ENCODE data around the gene CARD11. TPM values are rescaled to one million over a fixed set of nuclear protein-coding genes. Genes with fewer than 3 reads are reported as not detected.
"Not testable (repeated sequence)": the region's sequence is repeated elsewhere in the genome, so short reads cannot be mapped to it uniquely, and the experiment has no call there.

The CARD11 gene
- total RNA-seq, 4 donors from 2014 or later, result 0.26 to 2.0 (median 0.70) TPM

- Histone ChIP-seq H3K4me3 (no peak overlapping the region), H3K4me1 (peaks cover 0 to 5% (median 0%) of the 10 kb centered on the region in 4 donors), H3K36me3 (no peaks in the 10 kb centered on the region), H3K27ac (replicated peaks in 1 of 4) (no peak overlapping the region), H3K27me3 (peaks cover 0 to 26% (median 0%) of the 10 kb centered on the region in 4 donors), H3K9me3 (peaks cover 0 to 22% (median 11%) of the 10 kb centered on the region in 4 donors)
- no peak for DNase-seq (ENCODE audit: extremely low spot score)
- WGBS, result 50% methylated on average over 20 of the region's 20 CpGs
- no peak for TF ChIP-seq POLR2AphosphoS5 (IDR thresholded peaks at IDR 0.05)
- TF ChIP-seq CTCF (IDR thresholded peaks at IDR 0.05), result no peak
- no peak for TF ChIP-seq POLR2A (IDR thresholded peaks at IDR 0.05; ENCODE audit: low read depth)
- no peak for TF ChIP-seq EP300 (IDR thresholded peaks at IDR 0.05)
- intact Hi-C loops (cut with DNase I), result no loop called here
Observed at GRCh38 chr7:3027005-3027845, 16.4 kb downstream of the CARD11 start.

- peaks cover 0 to 18% (median 0%) of the 10 kb centered on the region in 4 donors for H3K27me3 ChIP-seq
- H3K4me3 ChIP-seq, result no peak overlapping the region
- peaks cover 0 to 30% (median 21%) of the 10 kb centered on the region in 4 donors for H3K9me3 ChIP-seq
- H3K27ac ChIP-seq (replicated peaks in 1 of 4), result no peak overlapping the region
- WGBS, result 88% methylated on average over 3 of the region's 3 CpGs
- H3K4me1 ChIP-seq, result peaks cover 0 to 5% (median 0%) of the 10 kb centered on the region in 4 donors
- TF ChIP-seq POLR2AphosphoS5 (IDR thresholded peaks at IDR 0.05), result no peak
- TF ChIP-seq POLR2A (IDR thresholded peaks at IDR 0.05; ENCODE audit: low read depth), result no peak
- TF ChIP-seq EP300 (IDR thresholded peaks at IDR 0.05), result no peak
- no peak for TF ChIP-seq CTCF (IDR thresholded peaks at IDR 0.05)
- H3K36me3 ChIP-seq, result no peaks in the 10 kb centered on the region
- intact Hi-C loops (cut with DNase I), result no loop called here
- no peak for DNase-seq (ENCODE audit: extremely low spot score)
Observed at GRCh38 chr7:3025616-3026015, 18.1 kb downstream of the CARD11 start.

- TF ChIP-seq POLR2A (IDR thresholded peaks at IDR 0.05; ENCODE audit: low read depth) (no peak), POLR2AphosphoS5 (IDR thresholded peaks at IDR 0.05) (no peak), CTCF (IDR thresholded peaks at IDR 0.05) (no peak), EP300 (IDR thresholded peaks at IDR 0.05) (no peak)
- Histone ChIP-seq H3K27me3 (peaks cover 0 to 11% (median 0%) of the 10 kb centered on the region in 4 donors), H3K4me3 (no peak overlapping the region), H3K9me3 (peaks cover 0 to 38% (median 28%) of the 10 kb centered on the region in 4 donors), H3K36me3 (no peaks in the 10 kb centered on the region), H3K4me1 (no peaks in the 10 kb centered on the region), H3K27ac (replicated peaks in 1 of 4) (no peak overlapping the region)
- intact Hi-C loops (cut with DNase I), result no loop called here
- no peak for DNase-seq (ENCODE audit: extremely low spot score)
- 59% methylated on average over 2 of the region's 2 CpGs for WGBS
Observed at GRCh38 chr7:3021825-3022224, 21.8 kb downstream of the CARD11 start.

GRCh38 chr7:3021224-3021623, 22.4 kb downstream of the CARD11 start:
- 89% methylated on average over 8 of the region's 8 CpGs for WGBS

GRCh38 chr7:3020416-3020815, 23.3 kb downstream of the CARD11 start:
- H3K9me3 ChIP-seq, result peaks cover 0 to 26% (median 19%) of the 10 kb centered on the region in 4 donors
- no peaks in the 10 kb centered on the region for H3K27me3 ChIP-seq
- TF ChIP-seq CTCF (IDR thresholded peaks at IDR 0.05), result no peak
- no peak for TF ChIP-seq POLR2AphosphoS5 (IDR thresholded peaks at IDR 0.05)
- no peak for TF ChIP-seq POLR2A (IDR thresholded peaks at IDR 0.05; ENCODE audit: low read depth)
- no peak for TF ChIP-seq EP300 (IDR thresholded peaks at IDR 0.05)
- H3K36me3 ChIP-seq, result no peaks in the 10 kb centered on the region
- H3K4me1 ChIP-seq, result no peaks in the 10 kb centered on the region
- intact Hi-C loops (cut with DNase I), result no loop called here
- H3K27ac ChIP-seq (replicated peaks in 1 of 4), result no peak overlapping the region
- WGBS, result 74% methylated on average over 1 of the region's 1 CpG
- no peak for DNase-seq (ENCODE audit: extremely low spot score)
- H3K4me3 ChIP-seq, result no peak overlapping the region

More at GRCh38 chr7:3021224-3021623, 22.4 kb downstream of the CARD11 start:
- H3K27ac ChIP-seq (replicated peaks in 1 of 4); H3K4me3 ChIP-seq; H3K27me3 ChIP-seq; H3K36me3 ChIP-seq; intact Hi-C loops (cut with DNase I); H3K4me1 ChIP-seq; DNase-seq (ENCODE audit: extremely low spot score): not testable (repeated sequence)
- H3K9me3 ChIP-seq, result peaks cover 0 to 34% (median 26%) of the 10 kb centered on the region in 4 donors

Measured in esophagus muscularis mucosa (tissue), 4 donors.